Liver (tissue), 9 donors: Measurements from ENCODE around the gene TLR5. TPM values are rescaled to one million over a fixed set of nuclear protein-coding genes. Genes with fewer than 3 reads are reported as not detected.

Experiments used
- DNase-seq: peaks from one replicate; pipeline ENCODE4 v3.0.0-alpha.2; 2017; ENCODE audit warnings: low spot score
- H3K27ac ChIP-seq, 2 donors: one replicate each; pipeline ENCODE4 v1.7.0; 2013; ENCODE audit warnings: inconsistent platforms in 2 of 2, low read length in 2 of 2, control low read depth in 1 of 2, low read depth in 1 of 2, mild to moderate bottlenecking in 1 of 2
- H3K27me3 ChIP-seq, 4 donors: one replicate each; pipeline versions ENCODE4 v1.6.1 to v1.7.0; 2013; ENCODE audit warnings: low read length in 3 of 4, inconsistent platforms in 1 of 4, mild to moderate bottlenecking in 1 of 4, moderate library complexity in 1 of 4; ENCODE audit not compliant: control insufficient read depth in 4 of 4, insufficient read depth in 4 of 4
- H3K36me3 ChIP-seq, 4 donors: one replicate each; pipeline versions ENCODE4 v1.6.1 to v1.7.0; 2013; ENCODE audit warnings: low read length in 3 of 4, mild to moderate bottlenecking in 3 of 4, low read depth in 1 of 4, moderate library complexity in 1 of 4; ENCODE audit not compliant: control insufficient read depth in 4 of 4, insufficient read depth in 3 of 4
- H3K4me1 ChIP-seq, 4 donors: one replicate each; pipeline versions ENCODE4 v1.6.1 to v1.7.0; 2013; ENCODE audit warnings: low read length in 3 of 4, mild to moderate bottlenecking in 3 of 4, moderate library complexity in 1 of 4; ENCODE audit not compliant: control insufficient read depth in 4 of 4, insufficient read depth in 4 of 4
- H3K4me3 ChIP-seq, 3 donors: one replicate each; pipeline versions ENCODE4 v1.6.1 to v1.7.0; 2013; ENCODE audit warnings: low read length in 3 of 3, control low read depth in 1 of 3, low read depth in 1 of 3, mild to moderate bottlenecking in 1 of 3
- H3K9ac ChIP-seq, 2 donors: one replicate each; pipeline ENCODE4 v1.7.0; 2013; ENCODE audit warnings: low read length in 2 of 2, mild to moderate bottlenecking in 2 of 2, moderate library complexity in 2 of 2, control low read depth in 1 of 2, low read depth in 1 of 2
- H3K9me3 ChIP-seq, 4 donors: one replicate each; pipeline versions ENCODE4 v1.6.1 to v1.7.0; 2013; ENCODE audit warnings: low read length in 3 of 4; ENCODE audit not compliant: control insufficient read depth in 4 of 4
- EGR1 ChIP-seq, 2 donors: IDR thresholded peaks; 2 replicates each; pipeline ENCODE4 v1.6.1; 2016 to 2018; ENCODE audit warnings: antibody characterized with exemption in 2 of 2, low read depth in 2 of 2
- FOXA1 ChIP-seq: IDR thresholded peaks from 2 replicates; pipeline ENCODE4 v1.6.1; 2016; ENCODE audit warnings: antibody characterized with exemption
- FOXA2 ChIP-seq: IDR thresholded peaks from 2 replicates; pipeline ENCODE4 v1.6.1; 2016; ENCODE audit warnings: antibody characterized with exemption
- GABPA ChIP-seq, 2 donors: IDR thresholded peaks in 1 of 2; conservative IDR thresholded peaks in 1 of 2; 2 replicates each; pipeline ENCODE4 v1.6.1; 2016; ENCODE audit warnings: antibody characterized with exemption in 2 of 2, mild to moderate bottlenecking in 1 of 2, moderate library complexity in 1 of 2
- HNF4A ChIP-seq, 2 donors: conservative IDR thresholded peaks; 2 replicates each; pipeline ENCODE4 v1.6.1; 2016; ENCODE audit warnings: antibody characterized with exemption in 2 of 2, mild to moderate bottlenecking in 2 of 2
- HNF4G ChIP-seq: IDR thresholded peaks from 2 replicates; pipeline ENCODE4 v1.6.1; 2016; ENCODE audit warnings: antibody characterized with exemption
- JUND ChIP-seq, 2 donors: IDR thresholded peaks; 2 replicates each; pipeline ENCODE4 v1.6.1; 2016; ENCODE audit warnings: antibody characterized with exemption in 2 of 2
- NR2F2 ChIP-seq: IDR thresholded peaks from 2 replicates; pipeline ENCODE4 v1.6.1; 2016; ENCODE audit warnings: antibody characterized with exemption
- RAD21 ChIP-seq, 2 donors: IDR thresholded peaks; 2 replicates each; pipeline ENCODE4 v1.6.1; 2016; ENCODE audit warnings: antibody characterized with exemption in 2 of 2, mild to moderate bottlenecking in 2 of 2
- RXRA ChIP-seq, 2 donors: IDR thresholded peaks; 2 replicates each; pipeline ENCODE4 v1.6.1; 2017 to 2018; ENCODE audit warnings: antibody characterized with exemption in 2 of 2, mild to moderate bottlenecking in 1 of 2
- SP1 ChIP-seq: IDR thresholded peaks from 2 replicates; pipeline ENCODE4 v1.6.1; 2018; ENCODE audit warnings: antibody characterized with exemption, mild to moderate bottlenecking
- TAF1 ChIP-seq: conservative IDR thresholded peaks from 2 replicates; pipeline ENCODE4 v1.6.1; 2016; ENCODE audit warnings: antibody characterized with exemption, mild to moderate bottlenecking
- YY1 ChIP-seq: IDR thresholded peaks from 2 replicates; pipeline ENCODE4 v1.6.1; 2016; ENCODE audit warnings: antibody characterized with exemption, mild to moderate bottlenecking
- WGBS: extraction: QIAGEN DNeasy Blood & Tissue Kit; methylation state at CpG from one replicate; pipeline ENCODE4 v1.1.7; 2013; 5-methylcytosine and 5-hydroxymethylcytosine counted together
- polyA plus RNA-seq, 2 donors: library from polyadenylated mRNA; stranded (reverse) in 1 of 2; unstranded in 1 of 2; fragments of 200-250 nt in 1 of 2; fragments of >200 nt in 1 of 2; fragmentation: Nextera tagmentation in 1 of 2; extraction: Ambion mirVana in 1 of 2; gene quantifications; one replicate each; pipeline versions ENCODE4 v1.2.1 to v1.2.3, GENCODE V29; 2013 to 2015
- total RNA-seq, 2 donors: library from RNA; depleted of rRNA; stranded (reverse); fragments of >200 nt; gene quantifications; one replicate each; pipeline ENCODE4 v1.2.3, GENCODE V29; 2014
- TF ChIP-seq, protein P1 (sequence below): IDR thresholded peaks from 2 replicates; pipeline ENCODE4 v1.6.1; 2016; ENCODE audit warnings: antibody characterized with exemption
- TF ChIP-seq, protein P2 (sequence below): fragments of 150-350 bp; IDR thresholded peaks from 2 replicates; pipeline ENCODE4 v1.5.1; 2017; ENCODE audit warnings: improper control_type of control experiment, low read depth, low read length; ENCODE audit not compliant: missing input control
- TF ChIP-seq, protein P3 (sequence below): IDR thresholded peaks from 2 replicates; pipeline ENCODE4 v1.6.1; 2016; ENCODE audit warnings: antibody characterized with exemption, mild to moderate bottlenecking
- TF ChIP-seq, protein P4 (sequence below): IDR thresholded peaks from 2 replicates; pipeline ENCODE4 v1.6.1; 2016; ENCODE audit warnings: antibody characterized with exemption
- TF ChIP-seq, protein P5 (sequence below): IDR thresholded peaks from 2 replicates; pipeline ENCODE4 v1.6.1; 2016; ENCODE audit warnings: antibody characterized with exemption
- donor health status: healthy.
- donor health status: healthy.
- donor health status: healthy.
- donor health status: healthy.
- donor health status: healthy.

The TLR5 gene
- total and polyA plus RNA-seq, 4 donors: 0.93 to 2.4 (median 1.5) TPM

DNA sequence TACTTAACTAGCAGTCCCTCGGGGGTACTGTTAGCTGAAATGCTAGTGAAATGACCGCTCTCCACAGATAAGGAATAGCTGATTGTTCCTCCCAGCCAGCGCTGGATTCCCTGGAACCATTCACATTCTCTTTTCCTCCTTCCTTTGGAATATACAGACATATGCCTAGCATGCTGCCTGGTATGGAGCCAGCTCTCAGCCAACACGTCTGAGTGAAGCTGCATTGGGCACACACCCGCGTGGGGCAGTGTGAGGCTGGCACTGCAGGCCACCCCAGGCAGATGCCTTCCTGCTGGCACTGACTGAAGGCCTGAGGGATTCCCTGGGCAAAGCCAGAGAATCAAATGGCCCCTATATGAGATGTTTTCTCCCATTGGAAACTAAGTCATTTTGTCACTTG, 66.7 kb downstream of the TLR5 start:
- H3K27ac ChIP-seq: no peak overlapping the region
- H3K9ac ChIP-seq: no peak overlapping the region
- no peaks in the 10 kb centered on the region for H3K9me3 ChIP-seq
- no peak for TF ChIP-seq EGR1 (IDR thresholded peaks at IDR 0.05; ENCODE audit: low read depth in 2 of 2)
- no peak for TF ChIP-seq FOXA1
- TF ChIP-seq, protein P1, sequence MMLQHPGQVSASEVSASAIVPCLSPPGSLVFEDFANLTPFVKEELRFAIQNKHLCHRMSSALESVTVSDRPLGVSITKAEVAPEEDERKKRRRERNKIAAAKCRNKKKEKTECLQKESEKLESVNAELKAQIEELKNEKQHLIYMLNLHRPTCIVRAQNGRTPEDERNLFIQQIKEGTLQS: no peak
- TF ChIP-seq HNF4G: no peak
- no peak for TF ChIP-seq FOXA2
- TF ChIP-seq, protein P2, sequence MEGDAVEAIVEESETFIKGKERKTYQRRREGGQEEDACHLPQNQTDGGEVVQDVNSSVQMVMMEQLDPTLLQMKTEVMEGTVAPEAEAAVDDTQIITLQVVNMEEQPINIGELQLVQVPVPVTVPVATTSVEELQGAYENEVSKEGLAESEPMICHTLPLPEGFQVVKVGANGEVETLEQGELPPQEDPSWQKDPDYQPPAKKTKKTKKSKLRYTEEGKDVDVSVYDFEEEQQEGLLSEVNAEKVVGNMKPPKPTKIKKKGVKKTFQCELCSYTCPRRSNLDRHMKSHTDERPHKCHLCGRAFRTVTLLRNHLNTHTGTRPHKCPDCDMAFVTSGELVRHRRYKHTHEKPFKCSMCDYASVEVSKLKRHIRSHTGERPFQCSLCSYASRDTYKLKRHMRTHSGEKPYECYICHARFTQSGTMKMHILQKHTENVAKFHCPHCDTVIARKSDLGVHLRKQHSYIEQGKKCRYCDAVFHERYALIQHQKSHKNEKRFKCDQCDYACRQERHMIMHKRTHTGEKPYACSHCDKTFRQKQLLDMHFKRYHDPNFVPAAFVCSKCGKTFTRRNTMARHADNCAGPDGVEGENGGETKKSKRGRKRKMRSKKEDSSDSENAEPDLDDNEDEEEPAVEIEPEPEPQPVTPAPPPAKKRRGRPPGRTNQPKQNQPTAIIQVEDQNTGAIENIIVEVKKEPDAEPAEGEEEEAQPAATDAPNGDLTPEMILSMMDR: no peak
- no peak for TF ChIP-seq NR2F2
- TF ChIP-seq HNF4A (conservative IDR thresholded peaks at IDR 0.05): no peak
- TF ChIP-seq, protein P3, sequence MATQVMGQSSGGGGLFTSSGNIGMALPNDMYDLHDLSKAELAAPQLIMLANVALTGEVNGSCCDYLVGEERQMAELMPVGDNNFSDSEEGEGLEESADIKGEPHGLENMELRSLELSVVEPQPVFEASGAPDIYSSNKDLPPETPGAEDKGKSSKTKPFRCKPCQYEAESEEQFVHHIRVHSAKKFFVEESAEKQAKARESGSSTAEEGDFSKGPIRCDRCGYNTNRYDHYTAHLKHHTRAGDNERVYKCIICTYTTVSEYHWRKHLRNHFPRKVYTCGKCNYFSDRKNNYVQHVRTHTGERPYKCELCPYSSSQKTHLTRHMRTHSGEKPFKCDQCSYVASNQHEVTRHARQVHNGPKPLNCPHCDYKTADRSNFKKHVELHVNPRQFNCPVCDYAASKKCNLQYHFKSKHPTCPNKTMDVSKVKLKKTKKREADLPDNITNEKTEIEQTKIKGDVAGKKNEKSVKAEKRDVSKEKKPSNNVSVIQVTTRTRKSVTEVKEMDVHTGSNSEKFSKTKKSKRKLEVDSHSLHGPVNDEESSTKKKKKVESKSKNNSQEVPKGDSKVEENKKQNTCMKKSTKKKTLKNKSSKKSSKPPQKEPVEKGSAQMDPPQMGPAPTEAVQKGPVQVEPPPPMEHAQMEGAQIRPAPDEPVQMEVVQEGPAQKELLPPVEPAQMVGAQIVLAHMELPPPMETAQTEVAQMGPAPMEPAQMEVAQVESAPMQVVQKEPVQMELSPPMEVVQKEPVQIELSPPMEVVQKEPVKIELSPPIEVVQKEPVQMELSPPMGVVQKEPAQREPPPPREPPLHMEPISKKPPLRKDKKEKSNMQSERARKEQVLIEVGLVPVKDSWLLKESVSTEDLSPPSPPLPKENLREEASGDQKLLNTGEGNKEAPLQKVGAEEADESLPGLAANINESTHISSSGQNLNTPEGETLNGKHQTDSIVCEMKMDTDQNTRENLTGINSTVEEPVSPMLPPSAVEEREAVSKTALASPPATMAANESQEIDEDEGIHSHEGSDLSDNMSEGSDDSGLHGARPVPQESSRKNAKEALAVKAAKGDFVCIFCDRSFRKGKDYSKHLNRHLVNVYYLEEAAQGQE: no peak
- WGBS: 75% methylated on average over 6 of the region's 6 CpGs
- no peaks in the 10 kb centered on the region for H3K36me3 ChIP-seq
- no peaks in the 10 kb centered on the region for H3K27me3 ChIP-seq
- no peak overlapping the region for H3K4me3 ChIP-seq
- peaks cover 2 to 18% (median 7%) of the 10 kb centered on the region in 4 donors for H3K4me1 ChIP-seq
- no peak for DNase-seq

DNA sequence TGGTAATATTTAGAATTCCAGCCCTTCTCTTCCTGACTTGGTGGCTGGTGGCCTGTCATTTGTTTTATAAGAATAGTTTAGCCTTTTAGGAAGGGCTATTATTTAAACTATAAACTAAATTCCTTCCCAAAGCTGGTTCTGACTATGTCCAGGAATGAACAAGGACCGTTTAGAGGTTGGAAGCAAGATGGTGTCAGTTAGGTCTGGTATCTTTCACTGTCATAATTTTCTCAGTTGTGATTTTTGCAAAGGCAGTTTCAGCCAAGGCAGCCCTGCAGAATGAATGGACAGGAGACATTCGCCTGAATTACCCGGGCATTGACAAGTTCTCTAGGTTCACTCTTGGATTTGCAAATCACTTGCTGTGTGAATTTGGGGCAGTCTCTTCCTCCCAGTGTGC, 67.2 kb downstream of the TLR5 start:
- Histone ChIP-seq H3K9me3 (no peaks in the 10 kb centered on the region), H3K4me1 (peaks cover 2 to 15% (median 7%) of the 10 kb centered on the region in 4 donors), H3K9ac (no peak overlapping the region), H3K36me3 (no peaks in the 10 kb centered on the region), H3K27me3 (no peaks in the 10 kb centered on the region), H3K4me3 (no peak overlapping the region), H3K27ac (no peak overlapping the region)
- WGBS: 85% methylated on average over 3 of the region's 3 CpGs
- DNase-seq: no peak
- TF ChIP-seq, protein P2: no peak
- TF ChIP-seq, protein P4, sequence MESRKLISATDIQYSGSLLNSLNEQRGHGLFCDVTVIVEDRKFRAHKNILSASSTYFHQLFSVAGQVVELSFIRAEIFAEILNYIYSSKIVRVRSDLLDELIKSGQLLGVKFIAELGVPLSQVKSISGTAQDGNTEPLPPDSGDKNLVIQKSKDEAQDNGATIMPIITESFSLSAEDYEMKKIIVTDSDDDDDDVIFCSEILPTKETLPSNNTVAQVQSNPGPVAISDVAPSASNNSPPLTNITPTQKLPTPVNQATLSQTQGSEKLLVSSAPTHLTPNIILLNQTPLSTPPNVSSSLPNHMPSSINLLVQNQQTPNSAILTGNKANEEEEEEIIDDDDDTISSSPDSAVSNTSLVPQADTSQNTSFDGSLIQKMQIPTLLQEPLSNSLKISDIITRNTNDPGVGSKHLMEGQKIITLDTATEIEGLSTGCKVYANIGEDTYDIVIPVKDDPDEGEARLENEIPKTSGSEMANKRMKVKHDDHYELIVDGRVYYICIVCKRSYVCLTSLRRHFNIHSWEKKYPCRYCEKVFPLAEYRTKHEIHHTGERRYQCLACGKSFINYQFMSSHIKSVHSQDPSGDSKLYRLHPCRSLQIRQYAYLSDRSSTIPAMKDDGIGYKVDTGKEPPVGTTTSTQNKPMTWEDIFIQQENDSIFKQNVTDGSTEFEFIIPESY: no peak
- TF ChIP-seq NR2F2: no peak
- no peak for TF ChIP-seq FOXA2
- TF ChIP-seq RAD21 (IDR thresholded peaks at IDR 0.05): no peak
- TF ChIP-seq, protein P1: no peak
- no peak for TF ChIP-seq HNF4A (conservative IDR thresholded peaks at IDR 0.05)
- TF ChIP-seq RXRA (IDR thresholded peaks at IDR 0.05): no peak
- no peak for TF ChIP-seq HNF4G
- no peak for TF ChIP-seq FOXA1
- no peak for TF ChIP-seq TAF1
- TF ChIP-seq JUND (IDR thresholded peaks at IDR 0.05): no peak
- TF ChIP-seq, protein P5, sequence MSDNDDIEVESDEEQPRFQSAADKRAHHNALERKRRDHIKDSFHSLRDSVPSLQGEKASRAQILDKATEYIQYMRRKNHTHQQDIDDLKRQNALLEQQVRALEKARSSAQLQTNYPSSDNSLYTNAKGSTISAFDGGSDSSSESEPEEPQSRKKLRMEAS: no peak
- TF ChIP-seq YY1: no peak
- no peak for TF ChIP-seq SP1
- TF ChIP-seq, protein P3: no peak
- no peak for TF ChIP-seq GABPA (IDR thresholded peaks at IDR 0.05 in 1 of 2, conservative IDR thresholded peaks at IDR 0.05 in 1 of 2)
